Measurements from ENCODE around the gene ZNF394.
"Not testable (repeated sequence)": the region's sequence is repeated elsewhere in the genome, so short reads cannot be mapped to it uniquely, and the experiment has no call there.

ZNF394 gene

DNA sequence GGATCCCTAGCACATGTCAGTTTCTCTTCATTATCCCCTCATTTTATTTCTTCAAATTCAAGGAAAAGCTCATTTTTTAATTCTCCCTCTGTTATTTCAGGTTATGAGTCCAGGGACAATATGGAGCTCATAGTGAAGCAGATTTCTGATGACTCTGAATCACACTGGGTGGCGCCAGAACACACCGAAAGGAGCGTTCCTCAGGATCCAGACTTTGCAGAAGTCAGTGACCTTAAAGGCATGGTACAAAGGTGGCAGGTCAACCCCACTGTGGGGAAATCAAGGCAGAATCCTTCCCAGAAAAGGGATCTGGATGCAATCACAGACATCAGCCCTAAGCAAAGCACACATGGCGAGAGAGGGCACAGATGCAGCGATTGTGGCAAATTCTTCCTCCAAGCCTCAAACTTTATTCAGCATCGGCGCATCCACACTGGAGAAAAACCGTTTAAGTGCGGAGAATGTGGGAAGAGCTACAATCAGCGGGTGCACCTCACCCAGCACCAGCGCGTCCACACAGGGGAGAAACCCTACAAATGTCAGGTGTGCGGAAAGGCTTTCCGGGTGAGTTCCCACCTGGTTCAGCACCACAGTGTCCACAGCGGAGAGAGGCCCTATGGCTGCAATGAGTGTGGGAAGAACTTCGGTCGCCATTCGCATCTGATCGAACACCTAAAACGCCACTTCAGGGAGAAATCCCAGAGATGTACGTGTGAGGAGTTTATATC, 25.8 kb upstream of the ZNF394 start:
- H3K27me3 ChIP-seq (ENCODE audit: control insufficient read depth in 1 of 2, insufficient read depth in 2 of 2, low read length in 2 of 2) = no peaks in the 10 kb centered on the region
- no peak overlapping the region for H3K27ac ChIP-seq (ENCODE audit: low read depth, low read length)
- no peaks in the 10 kb centered on the region for H3K4me1 ChIP-seq (ENCODE audit: control insufficient read depth in 1 of 2, insufficient read depth in 2 of 2, low read length in 2 of 2)
- no peak overlapping the region for H3K4me3 ChIP-seq (ENCODE audit: low read depth in 1 of 2, low read length in 2 of 2)
- peaks cover 18 to 48% of the 10 kb centered on the region in 2 donors for H3K36me3 ChIP-seq (ENCODE audit: control insufficient read depth in 1 of 2, insufficient read depth in 2 of 2, low read length in 2 of 2)
- H3K9me3 ChIP-seq (ENCODE audit: control insufficient read depth in 1 of 2, low read length in 2 of 2) = peaks cover 6 to 10% of the 10 kb centered on the region in 2 donors
- H3K9ac ChIP-seq (ENCODE audit: low read depth in 1 of 2, low read length in 2 of 2) = no peak overlapping the region

DNA sequence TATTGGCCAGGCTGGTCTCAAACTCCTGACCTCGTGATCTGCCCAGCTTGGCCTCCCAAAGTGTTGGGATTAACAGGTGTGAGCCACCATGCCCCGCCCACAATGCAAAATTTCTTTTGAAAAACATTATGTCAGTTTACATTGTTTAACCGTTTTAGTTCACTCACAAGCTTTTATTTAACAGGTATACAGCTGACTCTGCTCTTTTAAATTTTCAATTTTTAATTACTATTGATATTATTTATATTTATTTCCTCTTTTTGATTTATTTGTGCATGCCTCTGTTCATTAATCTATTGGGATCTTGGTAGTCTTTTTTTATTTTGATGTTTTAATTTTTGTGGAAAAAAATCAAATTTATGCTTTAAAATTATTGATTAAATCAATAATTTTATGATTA, 21.3 kb upstream of the ZNF394 start:
- Histone ChIP-seq H3K9me3 (ENCODE audit: control insufficient read depth in 1 of 2, low read length in 2 of 2) (no peaks in the 10 kb centered on the region), H3K36me3 (ENCODE audit: control insufficient read depth in 1 of 2, insufficient read depth in 2 of 2, low read length in 2 of 2) (peaks cover 19 to 36% of the 10 kb centered on the region in 2 donors), H3K4me3 (ENCODE audit: low read depth in 1 of 2, low read length in 2 of 2) (no peak overlapping the region), H3K27ac (ENCODE audit: low read depth, low read length) (no peak overlapping the region), H3K27me3 (ENCODE audit: control insufficient read depth in 1 of 2, insufficient read depth in 2 of 2, low read length in 2 of 2) (no peaks in the 10 kb centered on the region), H3K4me1 (ENCODE audit: control insufficient read depth in 1 of 2, insufficient read depth in 2 of 2, low read length in 2 of 2) (no peaks in the 10 kb centered on the region), H3K9ac (ENCODE audit: low read depth in 1 of 2, low read length in 2 of 2) (no peak overlapping the region)

DNA sequence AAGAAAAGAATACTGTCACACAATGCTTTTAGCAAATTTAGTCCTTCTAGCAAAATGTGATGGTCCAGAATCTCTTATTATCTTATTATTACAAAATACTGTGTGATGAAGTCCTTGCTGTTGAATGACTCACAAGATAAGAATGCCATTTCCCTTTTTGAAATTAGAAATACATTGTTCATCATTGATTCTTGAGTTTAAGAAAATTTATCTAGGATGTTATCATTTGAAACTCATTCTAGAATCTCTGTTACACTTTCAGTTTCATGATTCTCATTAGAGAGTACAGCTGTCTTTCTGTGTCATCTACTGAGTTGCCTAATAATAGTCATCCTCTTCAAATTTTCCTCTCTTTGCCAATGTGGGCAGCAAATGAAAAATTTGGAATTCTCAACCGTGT, 14.0 kb upstream of the ZNF394 start:
- Histone ChIP-seq H3K27ac (ENCODE audit: low read depth, low read length) (no peak overlapping the region), H3K36me3 (ENCODE audit: control insufficient read depth in 1 of 2, insufficient read depth in 2 of 2, low read length in 2 of 2) (peaks cover 8 to 36% of the 10 kb centered on the region in 2 donors)

GRCh38 chr7:99505324-99505662, 5.2 kb upstream of the ZNF394 start:
- Histone ChIP-seq H3K27ac (ENCODE audit: low read depth, low read length) (peak overlapping the region; percentile 97), H3K4me1 (ENCODE audit: control insufficient read depth in 1 of 2, insufficient read depth in 2 of 2, low read length in 2 of 2) (peaks cover 14 to 28% of the 10 kb centered on the region in 2 donors), H3K36me3 (ENCODE audit: control insufficient read depth in 1 of 2, insufficient read depth in 2 of 2, low read length in 2 of 2) (no peaks in the 10 kb centered on the region), H3K9ac (ENCODE audit: low read depth in 1 of 2, low read length in 2 of 2) (peak overlapping the region; percentile 69 to 93), H3K27me3 (ENCODE audit: control insufficient read depth in 1 of 2, insufficient read depth in 2 of 2, low read length in 2 of 2) (no peaks in the 10 kb centered on the region), H3K4me3 (ENCODE audit: low read depth in 1 of 2, low read length in 2 of 2) (peak overlapping the region; percentile 88 to 96), H3K9me3 (ENCODE audit: control insufficient read depth in 1 of 2, low read length in 2 of 2) (no peaks in the 10 kb centered on the region)

More for the DNA sequence above, 14.0 kb upstream of the ZNF394 start:
- Histone ChIP-seq H3K4me1 (ENCODE audit: control insufficient read depth in 1 of 2, insufficient read depth in 2 of 2, low read length in 2 of 2) (no peaks in the 10 kb centered on the region), H3K27me3 (ENCODE audit: control insufficient read depth in 1 of 2, insufficient read depth in 2 of 2, low read length in 2 of 2) (no peaks in the 10 kb centered on the region), H3K9ac (ENCODE audit: low read depth in 1 of 2, low read length in 2 of 2) (no peak overlapping the region), H3K9me3 (ENCODE audit: control insufficient read depth in 1 of 2, low read length in 2 of 2) (no peaks in the 10 kb centered on the region), H3K4me3 (ENCODE audit: low read depth in 1 of 2, low read length in 2 of 2) (no peak overlapping the region)

GRCh38 chr7:99504603-99505323, 4.7 kb upstream of the ZNF394 start, which contains the start of gene ZKSCAN5:
ZKSCAN5 (plus strand) TSS chr7:99504662; CDS start chr7:99506045, 1,383 bp downstream.
- H3K4me3 ChIP-seq (ENCODE audit: low read depth in 1 of 2, low read length in 2 of 2) = peak within 1 kb of the TSS; percentile 88 to 96
- H3K36me3 ChIP-seq (ENCODE audit: control insufficient read depth in 1 of 2, insufficient read depth in 2 of 2, low read length in 2 of 2) = no peaks in the 10 kb centered on the region
- H3K9me3 ChIP-seq (ENCODE audit: control insufficient read depth in 1 of 2, low read length in 2 of 2) = no peaks in the 10 kb centered on the region
- H3K27me3 ChIP-seq (ENCODE audit: control insufficient read depth in 1 of 2, insufficient read depth in 2 of 2, low read length in 2 of 2) = no peaks in the 10 kb centered on the region
- peak within 1 kb of the TSS; percentile 69 to 93 for H3K9ac ChIP-seq (ENCODE audit: low read depth in 1 of 2, low read length in 2 of 2)
- peak within 1 kb of the TSS; percentile 97 for H3K27ac ChIP-seq (ENCODE audit: low read depth, low read length)
- peaks cover 14 to 28% of the 10 kb centered on the region in 2 donors for H3K4me1 ChIP-seq (ENCODE audit: control insufficient read depth in 1 of 2, insufficient read depth in 2 of 2, low read length in 2 of 2)

GRCh38 chr7:99504281-99504602, 4.2 kb upstream of the ZNF394 start:
- H3K4me3 ChIP-seq (ENCODE audit: low read depth in 1 of 2, low read length in 2 of 2) = peak overlapping the region; percentile 88 to 96
- H3K4me1 ChIP-seq (ENCODE audit: control insufficient read depth in 1 of 2, insufficient read depth in 2 of 2, low read length in 2 of 2) = peaks cover 14 to 28% of the 10 kb centered on the region in 2 donors
- no peaks in the 10 kb centered on the region for H3K27me3 ChIP-seq (ENCODE audit: control insufficient read depth in 1 of 2, insufficient read depth in 2 of 2, low read length in 2 of 2)
- no peaks in the 10 kb centered on the region for H3K36me3 ChIP-seq (ENCODE audit: control insufficient read depth in 1 of 2, insufficient read depth in 2 of 2, low read length in 2 of 2)
- H3K9me3 ChIP-seq (ENCODE audit: control insufficient read depth in 1 of 2, low read length in 2 of 2) = no peaks in the 10 kb centered on the region
- H3K27ac ChIP-seq (ENCODE audit: low read depth, low read length) = peak overlapping the region; percentile 97
- peak overlapping the region; percentile 69 to 93 for H3K9ac ChIP-seq (ENCODE audit: low read depth in 1 of 2, low read length in 2 of 2)

DNA sequence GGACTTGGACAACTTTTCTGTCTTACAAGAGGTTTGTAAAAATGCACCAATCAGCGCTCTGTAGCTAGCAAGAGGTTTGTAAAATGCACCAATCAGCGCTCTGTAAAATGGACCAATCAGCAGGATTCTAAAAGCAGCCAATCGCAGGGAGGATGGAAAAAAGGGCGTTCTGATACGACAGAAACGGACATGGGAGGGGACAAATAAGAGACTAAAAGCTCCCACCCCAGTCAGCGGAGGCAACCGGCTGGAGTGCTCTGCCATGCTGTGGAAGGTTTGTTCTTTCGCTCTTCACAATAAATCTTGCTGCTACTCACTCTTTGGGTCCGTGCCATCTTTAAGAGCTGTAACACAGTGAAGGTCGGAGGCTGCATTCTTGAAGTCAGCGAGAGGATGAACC, 1.2 kb upstream of the ZNF394 start:
- H3K9ac ChIP-seq (ENCODE audit: low read depth in 1 of 2, low read length in 2 of 2); H3K9me3 ChIP-seq (ENCODE audit: control insufficient read depth in 1 of 2, low read length in 2 of 2); H3K27me3 ChIP-seq (ENCODE audit: control insufficient read depth in 1 of 2, insufficient read depth in 2 of 2, low read length in 2 of 2); H3K27ac ChIP-seq (ENCODE audit: low read depth, low read length); H3K36me3 ChIP-seq (ENCODE audit: control insufficient read depth in 1 of 2, insufficient read depth in 2 of 2, low read length in 2 of 2): not testable (repeated sequence)
- Histone ChIP-seq H3K4me1 (ENCODE audit: control insufficient read depth in 1 of 2, insufficient read depth in 2 of 2, low read length in 2 of 2) (peaks cover 21 to 36% of the 10 kb centered on the region in 2 donors), H3K4me3 (ENCODE audit: low read depth in 1 of 2, low read length in 2 of 2) (peak overlapping the region in 1 of 2 donors; percentile 98)

- H3K27ac ChIP-seq (ENCODE audit: low read depth, low read length) = peak overlapping the region; percentile 98
- H3K9ac ChIP-seq (ENCODE audit: low read depth in 1 of 2, low read length in 2 of 2) = peak overlapping the region; percentile 97 to 98
- H3K4me3 ChIP-seq (ENCODE audit: low read depth in 1 of 2, low read length in 2 of 2) = peak overlapping the region; percentile 98 to 100
- H3K9me3 ChIP-seq (ENCODE audit: control insufficient read depth in 1 of 2, low read length in 2 of 2) = no peaks in the 10 kb centered on the region
- no peaks in the 10 kb centered on the region for H3K27me3 ChIP-seq (ENCODE audit: control insufficient read depth in 1 of 2, insufficient read depth in 2 of 2, low read length in 2 of 2)
- peaks cover 0 to 5% of the 10 kb centered on the region in 2 donors for H3K36me3 ChIP-seq (ENCODE audit: control insufficient read depth in 1 of 2, insufficient read depth in 2 of 2, low read length in 2 of 2)
- peaks cover 15 to 30% of the 10 kb centered on the region in 2 donors for H3K4me1 ChIP-seq (ENCODE audit: control insufficient read depth in 1 of 2, insufficient read depth in 2 of 2, low read length in 2 of 2)
Measured at GRCh38 chr7:99500637-99501009, 542 bp upstream of the ZNF394 start.

DNA sequence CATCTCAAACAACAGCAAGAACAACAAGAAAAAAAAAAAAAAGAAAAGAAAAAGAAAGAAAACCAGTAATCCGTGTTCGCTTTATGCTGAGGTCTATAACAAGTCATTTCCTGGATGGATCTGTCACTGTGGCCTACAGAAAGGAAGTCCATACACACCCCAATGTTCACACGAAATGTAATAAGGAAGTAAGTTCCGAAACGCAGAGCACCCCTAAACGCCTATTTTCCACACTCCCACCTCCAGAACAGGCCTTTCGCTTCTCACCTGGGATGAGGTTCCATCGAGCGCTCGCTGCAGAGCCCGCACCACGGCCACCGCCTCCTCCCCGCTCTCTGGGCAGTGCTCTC, 735 bp downstream of the ZNF394 start:
- peaks cover 1 to 12% of the 10 kb centered on the region in 2 donors for H3K36me3 ChIP-seq (ENCODE audit: control insufficient read depth in 1 of 2, insufficient read depth in 2 of 2, low read length in 2 of 2)
- peak overlapping the region; percentile 97 to 98 for H3K9ac ChIP-seq (ENCODE audit: low read depth in 1 of 2, low read length in 2 of 2)
- peak overlapping the region; percentile 98 to 100 for H3K4me3 ChIP-seq (ENCODE audit: low read depth in 1 of 2, low read length in 2 of 2)
- H3K27me3 ChIP-seq (ENCODE audit: control insufficient read depth in 1 of 2, insufficient read depth in 2 of 2, low read length in 2 of 2) = no peaks in the 10 kb centered on the region
- H3K4me1 ChIP-seq (ENCODE audit: control insufficient read depth in 1 of 2, insufficient read depth in 2 of 2, low read length in 2 of 2) = peaks cover 13 to 26% of the 10 kb centered on the region in 2 donors
- peak overlapping the region; percentile 98 for H3K27ac ChIP-seq (ENCODE audit: low read depth, low read length)
- peaks cover under 1 to 1% of the 10 kb centered on the region in 2 donors for H3K9me3 ChIP-seq (ENCODE audit: control insufficient read depth in 1 of 2, low read length in 2 of 2)

- Histone ChIP-seq H3K9me3 (ENCODE audit: control insufficient read depth in 1 of 2, low read length in 2 of 2) (peaks cover 9% of the 10 kb centered on the region in 2 donors), H3K4me1 (ENCODE audit: control insufficient read depth in 1 of 2, insufficient read depth in 2 of 2, low read length in 2 of 2) (peaks cover 13 to 21% of the 10 kb centered on the region in 2 donors), H3K4me3 (ENCODE audit: low read depth in 1 of 2, low read length in 2 of 2) (peak overlapping the region; percentile 98 to 100), H3K36me3 (ENCODE audit: control insufficient read depth in 1 of 2, insufficient read depth in 2 of 2, low read length in 2 of 2) (peaks cover 9 to 20% of the 10 kb centered on the region in 2 donors), H3K9ac (ENCODE audit: low read depth in 1 of 2, low read length in 2 of 2) (peak overlapping the region; percentile 36 to 98), H3K27me3 (ENCODE audit: control insufficient read depth in 1 of 2, insufficient read depth in 2 of 2, low read length in 2 of 2) (no peaks in the 10 kb centered on the region), H3K27ac (ENCODE audit: low read depth, low read length) (no peak overlapping the region)
Measured at GRCh38 chr7:99498546-99498944, 1.5 kb downstream of the ZNF394 start.
